ENCODE data around the gene NF2. TPM values are rescaled to one million over a fixed set of nuclear protein-coding genes. Genes with fewer than 3 reads are reported as not detected.

NF2 gene
- total and polyA plus RNA-seq, 10 of the 15 experiments (the other 5 are each of a cell fraction or from before 2014, with no cell fraction given), result 2.2 to 49.8 (median 22.5) TPM

GRCh38 chr22:29689206-29689879 is 85.9 kb downstream of the NF2 start (continued):
- TF ChIP-seq ZNF384 (IDR thresholded peaks at IDR 0.05; ENCODE audit: borderline replicate concordance, low read depth, low read length) (no peak), IRF5 (IDR thresholded peaks at IDR 0.05; ENCODE audit: borderline replicate concordance) (no peak), MXI1 (IDR thresholded peaks at IDR 0.05; ENCODE audit: low read depth, low read length) (no peak)

- ATAC-seq (peak; percentile 63), FAIRE-seq (no peak), DNase-seq (ENCODE audit: low read depth, low spot score) (no peak)
- peaks cover 2 to 15% of the 10 kb centered on the region in 2 experiments; a peak in 3 of 4 replicates for H3K36me3 ChIP-seq (ENCODE audit: control insufficient read depth in 2 of 2, insufficient read depth in 2 of 2, low read length in 1 of 2)
- in situ Hi-C loops (cut with MboI), result no loop called here
- no peaks in the 10 kb centered on the region for H3K4me1 ChIP-seq (ENCODE audit: control insufficient read depth, insufficient read depth, low read length)
- no peak overlapping the region for H3K9ac ChIP-seq (ENCODE audit: control insufficient read depth, insufficient read depth, low read length)
- H3K27ac ChIP-seq (ENCODE audit: control insufficient read depth, insufficient read depth), result no peak overlapping the region
- H3K9me3 ChIP-seq (replicated peaks; ENCODE audit: control insufficient read depth, insufficient read depth, low read length), result no peaks in the 10 kb centered on the region
- ChIA-PET POLR2A (no interaction called here), RAD21 (ENCODE audit: unreplicated experiment) (interaction anchor here (1.0 to 2.6 kb wide), 7 partner anchors 54 to 398 kb away, joined by 3 to 23 read pairs (median 4); no protein-coding TSS in a partner anchor), CTCF (interaction anchor here (0.6 to 2.5 kb wide), 28 partner anchors 9 to 412 kb away, joined by 3 to 51 read pairs (median 4); no protein-coding TSS in a partner anchor), SMC1A (ENCODE audit: uncharacterized antibody, unreplicated experiment) (interaction anchor here (0.9 to 2.4 kb wide), 9 partner anchors 9 to 398 kb away, joined by 3 to 20 read pairs (median 3); partner anchors contain the start of gene ASCC2)
- H3K4me3 ChIP-seq, result no peak overlapping the region
- no peak overlapping the region for H2AFZ ChIP-seq (ENCODE audit: control insufficient read depth, low read depth, low read length)
- H4K20me1 ChIP-seq (ENCODE audit: control insufficient read depth, insufficient read depth), result no peaks in the 10 kb centered on the region
- no TSS peak for BruUV-seq (replicated peaks)
- no peak overlapping the region for H3K4me2 ChIP-seq (ENCODE audit: control insufficient read depth, insufficient read depth)
- H3K79me2 ChIP-seq (ENCODE audit: control insufficient read depth, insufficient read depth, low read length), result no peaks in the 10 kb centered on the region
- WGBS (ENCODE audit: insufficient coverage, insufficient replicate concordance, low lambda C conversion rate, missing lambda C conversion rate), result 94% methylated on average over 8 of the region's 8 CpGs
- intact Hi-C loops (cut with micrococcal nuclease; ENCODE audit: unreplicated experiment), result loop anchor here (2.0 to 10.0 kb wide), 2 partner anchors 315 to 395 kb away; partner anchors contain the start of gene HORMAD2
- TF ChIP-seq ZBTB4 (CRISPR knock-in tag; IDR thresholded peaks at IDR 0.05) (no peak), CTCF (IDR thresholded peaks at IDR 0.05 in 2 of 3, conservative IDR thresholded peaks at IDR 0.05 in 1 of 3; ENCODE audit: control insufficient read depth in 2 of 3, extremely low read depth in 1 of 3, insufficient read depth in 1 of 3, low read depth in 3 of 3, low read length in 3 of 3) (peak; percentile 61 to 69 (median 67); a peak in 5 of 6 replicates), IRF4 (IDR thresholded peaks at IDR 0.05; ENCODE audit: low read depth, low read length) (no peak), SMC3 (IDR thresholded peaks at IDR 0.05; ENCODE audit: borderline replicate concordance, low read length) (peak; percentile 59), ZBTB11 (CRISPR knock-in tag; IDR thresholded peaks at IDR 0.05) (no peak), RAD21 (IDR thresholded peaks at IDR 0.05; ENCODE audit: insufficient read depth, low read depth, low read length) (peak; percentile 55), RUNX3 (IDR thresholded peaks at IDR 0.05; ENCODE audit: low read length) (peak; percentile 60)
- no peaks in the 10 kb centered on the region for H3K27me3 ChIP-seq (replicated peaks in 1 of 2; ENCODE audit: control insufficient read depth in 2 of 2, insufficient read depth in 2 of 2, low read length in 1 of 2)
These were observed 86.4 kb downstream of the NF2 start for GRCh38 chr22:29689880-29690213.

Measured in GM12878 (cell line).